Kidney (tissue), 14 donors: ENCODE measurements around the gene SORCS2. TPM values are rescaled to one million over a fixed set of nuclear protein-coding genes. Genes with fewer than 3 reads are reported as not detected.

Source experiments
- DNase-seq, 5 donors: peaks; one replicate each; pipeline ENCODE4 v3.0.0-alpha.2; 2013 to 2020
- FAIRE-seq: peaks from 2 replicates; lab custom pipeline; 2012; peaks lifted over from hg19 to GRCh38; lab: Jason Lieb, UNC
- H3K27ac ChIP-seq, 2 donors: one replicate each; pipeline ENCODE4 v1.7.0; 2013; ENCODE audit warnings: low read depth in 2 of 2, low read length in 2 of 2, inconsistent platforms in 1 of 2
- H3K27me3 ChIP-seq: one replicate; pipeline ENCODE4 v1.7.1; 2013; ENCODE audit warnings: low read length, inconsistent platforms; ENCODE audit not compliant: control insufficient read depth, insufficient read depth
- H3K36me3 ChIP-seq, 3 donors: one replicate each; pipeline versions ENCODE4 v1.7.0 to v1.7.1; 2013; ENCODE audit warnings: low read length in 3 of 3, control low read depth in 1 of 3, inconsistent platforms in 1 of 3; ENCODE audit not compliant: insufficient read depth in 3 of 3, control insufficient read depth in 2 of 3
- H3K4me1 ChIP-seq, 3 donors: one replicate each; pipeline versions ENCODE4 v1.7.0 to v1.7.1; 2013; ENCODE audit warnings: low read length in 3 of 3, inconsistent platforms in 1 of 3, low read depth in 1 of 3; ENCODE audit not compliant: control insufficient read depth in 2 of 3, insufficient read depth in 2 of 3
- H3K4me3 ChIP-seq, 3 donors: one replicate each; pipeline versions ENCODE4 v1.7.0 to v1.8.1; 2013; ENCODE audit warnings: low read length in 3 of 3, control low read depth in 1 of 3, inconsistent platforms in 1 of 3
- H3K9ac ChIP-seq, 3 donors: one replicate each; pipeline versions ENCODE4 v1.7.0 to v1.7.1; 2013; ENCODE audit warnings: low read length in 3 of 3, control low read depth in 1 of 3, inconsistent platforms in 1 of 3
- H3K9me3 ChIP-seq, 3 donors: one replicate each; pipeline versions ENCODE4 v1.7.0 to v1.7.1; 2013; ENCODE audit warnings: low read length in 3 of 3, control low read depth in 1 of 3, inconsistent platforms in 1 of 3; ENCODE audit not compliant: control insufficient read depth in 2 of 3, insufficient read depth in 1 of 3
- CTCF ChIP-seq: IDR thresholded peaks from 3 replicates; pipeline ENCODE4 v1.5.1; 2012; ENCODE audit warnings: mild to moderate bottlenecking, moderate library complexity, borderline replicate concordance; ENCODE audit not compliant: insufficient read depth; ENCODE audit errors: extremely low read depth
- intact Hi-C: fragments of 100-400 bp; cut with DNase I; formaldehyde crosslinking; loops from one replicate; pipeline ENCODE4 v1.11.1; 2022
- polyA plus RNA-seq: library from polyadenylated mRNA; stranded (reverse); fragments of 350-450 nt; fragmentation: Illumina TruSeq; extraction: RNeasy Lipid Tissue Mini Kit (QIAGEN cat#74804); gene quantifications from one replicate; pipeline ENCODE4 v1.2.3, GENCODE V29; 2014; ENCODE audit warnings: low read depth, low replicate concordance; ENCODE audit not compliant: insufficient read depth
- total RNA-seq: library from RNA; stranded (reverse); fragmentation: NEBNext Ultra II Directional; extraction: Animal tissue kit (Norgen Biotek cat#: 25700); gene quantifications from one replicate; pipeline ENCODE4 v1.2.1, GENCODE V29; 2021
- donor health status: control.
- donor health status: control.
- donor health status: control.
- donor health status: control.
- donor health status: control.
- donor health status: DM: yes; HTN: yes; CAD: no.
- donor health status: Normal renal cell carcinoma (clear cell type).

The SORCS2 gene
- total and polyA plus RNA-seq, 2 donors from 2014 or later: 6.1 to 9.1 TPM

GRCh38 chr4:7330031-7330596 is 137.8 kb downstream of the SORCS2 start:
- no peak overlapping the region for H3K27ac ChIP-seq
- no peak for TF ChIP-seq CTCF
- no peak overlapping the region for H3K9ac ChIP-seq
- intact Hi-C loops: no loop called here
- no peaks in the 10 kb centered on the region for H3K36me3 ChIP-seq
- FAIRE-seq (no peak), DNase-seq (peak in 1 of 5 donors; percentile 32)
- no peak overlapping the region for H3K4me3 ChIP-seq
- no peaks in the 10 kb centered on the region for H3K9me3 ChIP-seq
- H3K4me1 ChIP-seq: no peaks in the 10 kb centered on the region
- no peaks in the 10 kb centered on the region for H3K27me3 ChIP-seq

- H3K9me3 ChIP-seq: no peaks in the 10 kb centered on the region
- peaks cover 0 to 2% (median 0%) of the 10 kb centered on the region in 3 donors for H3K4me1 ChIP-seq
- H3K27ac ChIP-seq: no peak overlapping the region
- H3K36me3 ChIP-seq: no peaks in the 10 kb centered on the region
- no peak overlapping the region for H3K9ac ChIP-seq
- no peak for TF ChIP-seq CTCF
- FAIRE-seq: no peak
- intact Hi-C loops: no loop called here
- no peaks in the 10 kb centered on the region for H3K27me3 ChIP-seq
- peak in 1 of 5 donors; percentile 52 for DNase-seq
- H3K4me3 ChIP-seq: no peak overlapping the region
Measured at GRCh38 chr4:7330811-7331681, 138.7 kb downstream of the SORCS2 start.

GRCh38 chr4:7331682-7332000 is 139.3 kb downstream of the SORCS2 start:
- intact Hi-C loops: no loop called here
- no peak overlapping the region for H3K4me3 ChIP-seq
- H3K27me3 ChIP-seq: no peaks in the 10 kb centered on the region
- FAIRE-seq (no peak), DNase-seq (no peak)
- H3K9ac ChIP-seq: no peak overlapping the region
- TF ChIP-seq CTCF: no peak
- peaks cover 0 to 2% (median 0%) of the 10 kb centered on the region in 3 donors for H3K4me1 ChIP-seq
- no peaks in the 10 kb centered on the region for H3K36me3 ChIP-seq
- H3K9me3 ChIP-seq: no peaks in the 10 kb centered on the region
- H3K27ac ChIP-seq: no peak overlapping the region
